Stimulated activated CD4-positive, alpha-beta T cell treated with anti-CD3 and anti-CD28 coated beads, Interleukin-15, amount 100 ng/mL, for 24 hours (primary cell): Measurements from ENCODE around the gene ITGA1.
"Not testable (repeated sequence)": the region's sequence is repeated elsewhere in the genome, so short reads cannot be mapped to it uniquely, and the experiment has no call there.

Source experiments
- DNase-seq: peaks from one replicate; pipeline ENCODE4 v3.0.0-alpha.2; 2020

Gene ITGA1

DNA sequence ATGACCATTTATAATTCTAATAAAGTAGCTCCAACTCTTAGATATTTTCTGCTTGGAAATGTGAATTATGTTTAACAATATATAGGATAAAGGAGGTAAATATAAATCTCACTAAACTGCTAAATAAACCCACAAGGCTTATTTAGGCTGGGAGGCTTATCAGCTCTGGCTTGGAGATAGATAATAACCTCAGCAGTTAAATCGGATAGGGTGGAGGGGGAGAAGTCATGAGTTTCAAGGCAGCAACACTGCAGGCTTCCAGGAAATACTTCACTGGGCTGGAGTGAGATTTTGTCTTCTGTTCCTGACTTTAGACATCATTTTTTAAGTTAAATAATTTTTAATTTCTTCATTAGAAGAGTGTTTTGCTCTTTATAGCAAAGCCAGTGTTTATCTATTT is 121.5 kb downstream of the ITGA1 start:
- DNase-seq: no peak

GRCh38 chr5:52910071-52910470 is 122.4 kb downstream of the ITGA1 start:
- DNase-seq: no peak

- peak; percentile 52 for DNase-seq
These were observed 127.6 kb downstream of the ITGA1 start for GRCh38 chr5:52915176-52915875.

GRCh38 chr5:52920929-52921328 is 133.2 kb downstream of the ITGA1 start:
- no peak for DNase-seq

GRCh38 chr5:52922384-52922783 is 134.7 kb downstream of the ITGA1 start:
- no peak for DNase-seq

- DNase-seq: no peak
These were observed 136.7 kb downstream of the ITGA1 start for GRCh38 chr5:52924456-52924855.

GRCh38 chr5:52925001-52925400 is 137.3 kb downstream of the ITGA1 start:
- DNase-seq: no peak

- DNase-seq: no peak
These were observed 141.0 kb downstream of the ITGA1 start for GRCh38 chr5:52928689-52929088.

GRCh38 chr5:52938226-52938625 is 150.5 kb downstream of the ITGA1 start:
- no peak for DNase-seq

DNA sequence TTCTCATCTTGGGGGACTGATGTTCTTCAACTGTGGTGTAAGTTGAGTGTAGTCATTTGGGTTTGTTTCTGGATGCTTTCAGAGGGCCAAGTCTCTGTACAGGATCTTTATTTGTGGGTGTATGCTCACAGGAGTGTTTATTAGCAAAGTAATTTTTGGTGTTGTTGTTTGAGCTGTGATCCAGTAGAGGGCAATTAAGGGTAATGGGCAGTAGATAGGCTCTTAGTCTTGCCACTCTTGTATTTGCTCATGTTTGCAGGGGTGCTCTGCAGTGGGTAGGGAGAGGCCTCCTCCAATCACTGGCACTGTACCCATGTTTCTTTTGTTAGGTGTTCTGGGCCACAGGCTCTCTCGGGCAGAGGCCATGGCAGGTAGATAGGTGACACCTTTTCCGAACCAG is 155.6 kb downstream of the ITGA1 start:
- no peak for DNase-seq

GRCh38 chr5:52943808-52944207 is 156.1 kb downstream of the ITGA1 start:
- DNase-seq: no peak

- no peak for DNase-seq
These were observed 157.3 kb downstream of the ITGA1 start for GRCh38 chr5:52945040-52945439.

GRCh38 chr5:52947208-52947607 is 159.5 kb downstream of the ITGA1 start:
- DNase-seq: no peak

- no peak for DNase-seq
These were observed 160.1 kb downstream of the ITGA1 start for GRCh38 chr5:52947851-52948250.

GRCh38 chr5:52948418-52949076 is 160.8 kb downstream of the ITGA1 start:
- DNase-seq: peak; percentile 67

DNA sequence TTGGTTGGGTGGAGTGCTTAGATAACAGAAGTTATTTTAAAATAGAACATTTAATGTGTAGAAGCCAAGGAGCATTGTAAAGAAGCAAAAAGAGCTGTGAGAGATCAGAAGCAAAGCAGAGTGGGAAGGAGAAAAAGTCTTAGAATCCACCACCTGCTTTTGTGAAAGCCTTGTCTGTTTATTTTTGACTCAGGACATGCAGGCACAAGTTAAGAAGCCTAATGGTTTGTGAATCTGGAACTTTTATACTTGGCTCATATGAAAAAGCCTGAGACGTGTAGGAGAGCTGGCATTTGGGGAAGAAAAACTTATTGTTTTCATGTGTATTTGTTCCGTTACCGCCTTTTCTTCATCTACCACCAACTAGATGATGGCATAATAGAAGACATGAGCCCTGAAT is 163.0 kb downstream of the ITGA1 start:
- no peak for DNase-seq

DNA sequence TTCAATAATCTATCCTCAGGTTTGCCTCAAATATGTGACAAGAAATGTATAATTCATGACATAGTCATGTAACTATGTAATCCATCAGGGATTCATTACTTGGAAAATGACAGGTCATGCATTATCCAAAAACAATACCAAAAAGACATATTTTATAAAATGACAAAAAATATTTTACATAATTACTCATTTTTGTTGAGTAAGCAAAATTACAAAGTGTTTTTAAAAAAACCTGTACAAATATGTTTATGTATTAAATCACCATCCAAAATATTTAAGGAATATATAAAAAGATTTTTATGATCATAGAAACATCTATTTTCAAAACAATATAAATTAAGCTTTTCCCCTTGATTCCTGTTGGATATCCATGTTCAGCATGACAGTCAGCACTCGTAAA is 164.8 kb downstream of the ITGA1 start:
- no peak for DNase-seq

DNA sequence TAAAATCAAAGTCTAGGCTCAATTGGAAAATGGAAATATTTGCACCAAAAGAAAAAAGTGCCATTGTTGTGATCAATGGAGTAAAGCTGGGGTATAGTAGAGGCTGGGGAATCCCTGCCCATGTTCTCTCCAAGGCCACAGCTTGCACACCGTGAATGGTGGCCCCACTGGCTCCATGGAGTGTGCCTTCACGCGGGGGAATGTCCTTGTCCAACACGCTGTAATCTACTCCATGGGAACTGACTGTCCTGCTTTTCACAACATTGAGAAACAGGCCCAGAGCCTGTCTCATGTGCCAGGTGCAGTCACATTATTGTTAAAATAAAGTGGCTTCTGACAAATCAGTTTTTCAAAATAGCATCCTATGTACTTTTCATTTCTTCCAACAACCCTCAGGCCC is 168.3 kb downstream of the ITGA1 start:
- DNase-seq: no peak

- no peak for DNase-seq
These were observed 169.4 kb downstream of the ITGA1 start for GRCh38 chr5:52956915-52957747.

- DNase-seq: no peak
These were observed 173.6 kb downstream of the ITGA1 start for GRCh38 chr5:52961274-52961681.

GRCh38 chr5:52963636-52964035 is 175.9 kb downstream of the ITGA1 start:
- DNase-seq: no peak

- DNase-seq: no peak
These were observed 176.4 kb downstream of the ITGA1 start for GRCh38 chr5:52964138-52964537.

- DNase-seq: not testable (repeated sequence)
These were observed 188.4 kb downstream of the ITGA1 start for GRCh38 chr5:52976157-52976556.
